ENCODE data around the gene SCAPER.

The SCAPER gene

DNA sequence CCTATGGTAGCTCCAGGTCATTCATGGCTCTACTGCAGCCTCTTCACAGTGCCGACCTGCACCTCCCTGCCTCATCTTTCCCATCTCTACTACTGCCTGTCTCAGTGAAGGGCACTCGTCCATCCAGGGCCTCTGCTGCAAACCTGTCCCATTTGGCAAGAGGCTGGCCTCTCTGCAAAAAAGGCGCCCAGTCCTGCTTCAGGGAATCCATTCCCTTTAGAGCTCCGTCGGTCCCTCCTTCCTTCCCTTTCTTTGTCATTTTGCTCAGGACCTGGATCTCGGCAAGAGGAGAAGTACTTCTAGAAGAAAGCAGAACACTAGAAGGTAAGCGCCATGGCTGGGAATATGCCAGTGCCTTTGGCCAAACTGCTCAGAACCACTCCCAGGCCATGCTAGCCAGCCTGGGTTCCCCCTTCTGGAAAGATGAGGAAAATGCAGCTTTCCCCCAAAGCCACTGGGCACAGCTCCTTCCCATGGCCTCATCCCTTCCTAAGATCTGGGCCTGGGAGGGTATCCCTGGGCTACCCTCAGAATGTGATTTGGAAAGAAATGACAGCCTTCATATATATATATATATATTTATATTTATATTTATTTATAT lies 575.0 kb downstream of the SCAPER start:
- no peak overlapping the region for H3K4me3 ChIP-seq (ENCODE audit: low read depth, low read length)
- no peak for DNase-seq (ENCODE audit: low read depth, low spot score)
- TF ChIP-seq, protein P1, sequence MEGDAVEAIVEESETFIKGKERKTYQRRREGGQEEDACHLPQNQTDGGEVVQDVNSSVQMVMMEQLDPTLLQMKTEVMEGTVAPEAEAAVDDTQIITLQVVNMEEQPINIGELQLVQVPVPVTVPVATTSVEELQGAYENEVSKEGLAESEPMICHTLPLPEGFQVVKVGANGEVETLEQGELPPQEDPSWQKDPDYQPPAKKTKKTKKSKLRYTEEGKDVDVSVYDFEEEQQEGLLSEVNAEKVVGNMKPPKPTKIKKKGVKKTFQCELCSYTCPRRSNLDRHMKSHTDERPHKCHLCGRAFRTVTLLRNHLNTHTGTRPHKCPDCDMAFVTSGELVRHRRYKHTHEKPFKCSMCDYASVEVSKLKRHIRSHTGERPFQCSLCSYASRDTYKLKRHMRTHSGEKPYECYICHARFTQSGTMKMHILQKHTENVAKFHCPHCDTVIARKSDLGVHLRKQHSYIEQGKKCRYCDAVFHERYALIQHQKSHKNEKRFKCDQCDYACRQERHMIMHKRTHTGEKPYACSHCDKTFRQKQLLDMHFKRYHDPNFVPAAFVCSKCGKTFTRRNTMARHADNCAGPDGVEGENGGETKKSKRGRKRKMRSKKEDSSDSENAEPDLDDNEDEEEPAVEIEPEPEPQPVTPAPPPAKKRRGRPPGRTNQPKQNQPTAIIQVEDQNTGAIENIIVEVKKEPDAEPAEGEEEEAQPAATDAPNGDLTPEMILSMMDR (IDR thresholded peaks at IDR 0.05; ENCODE audit: insufficient read depth, low read length, missing control alignments), result peak; percentile 76
- POLR2A ChIA-PET, result no interaction called here
- CTCF ChIA-PET, result interaction anchor here (0.6 to 5.5 kb wide), 26 partner anchors 9 to 1222 kb away, joined by 3 to 47 read pairs (median 5); partner anchors contain the start of gene ETFA

DNA sequence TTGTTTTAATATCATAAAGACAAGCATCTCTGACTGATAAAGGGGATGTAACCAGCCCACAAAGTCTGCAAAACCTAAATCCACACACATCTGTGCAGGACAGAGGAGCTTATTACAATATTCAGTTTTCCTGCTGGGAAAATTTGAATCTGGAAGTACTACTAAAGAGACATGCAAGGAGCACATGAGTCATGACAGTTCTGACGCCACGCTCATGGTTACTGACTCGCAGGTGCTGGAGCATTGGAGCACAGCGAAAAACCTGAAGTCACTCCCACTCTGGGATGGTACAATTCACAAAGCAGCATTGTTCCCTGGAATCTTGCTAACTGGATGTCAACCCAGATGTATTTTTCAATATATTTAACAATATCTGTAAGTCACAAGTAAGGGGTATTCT lies 576.2 kb downstream of the SCAPER start:
- ChIA-PET POLR2A (no interaction called here), CTCF (interaction anchor here (1.4 to 5.5 kb wide), 11 partner anchors 11 to 170 kb away, joined by 3 to 47 read pairs (median 6); partner anchors contain the start of gene ETFA)
- DNase-seq (ENCODE audit: low read depth, low spot score), result no peak
- TF ChIP-seq, protein P1 (IDR thresholded peaks at IDR 0.05; ENCODE audit: insufficient read depth, low read length, missing control alignments), result no peak
- no peak overlapping the region for H3K4me3 ChIP-seq (ENCODE audit: low read depth, low read length)

DNA sequence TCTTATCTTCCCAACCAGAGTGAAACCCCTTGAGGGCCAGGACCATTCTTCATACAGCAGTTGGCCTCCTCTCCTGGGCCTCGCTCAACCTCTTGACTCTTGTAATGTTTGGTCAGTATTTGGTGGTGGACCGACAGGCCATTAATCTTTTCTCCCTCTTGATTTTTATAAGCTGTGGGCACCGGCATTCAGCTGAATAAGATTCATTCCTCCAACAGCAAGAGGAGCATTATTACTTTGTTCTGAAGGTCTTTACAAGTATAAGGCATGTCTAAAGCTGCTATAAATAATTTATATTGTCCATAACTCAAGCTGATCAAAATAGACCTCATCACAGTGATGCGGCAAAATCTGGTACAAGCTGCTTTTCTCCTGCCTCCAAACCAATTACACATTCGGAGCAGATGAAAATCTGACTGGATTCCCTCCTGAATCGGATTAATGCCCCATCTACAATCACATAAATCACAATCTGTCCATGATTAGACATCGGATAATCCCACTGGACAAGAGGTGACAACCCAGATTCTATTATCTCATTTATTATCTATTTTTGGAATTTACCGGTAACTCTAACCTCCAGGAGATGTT lies 576.9 kb downstream of the SCAPER start:
- ChIA-PET CTCF (interaction anchor here (1.3 to 5.5 kb wide), 5 partner anchors 10 to 142 kb away, joined by 3 to 47 read pairs (median 8); no protein-coding TSS in a partner anchor), POLR2A (no interaction called here)
- TF ChIP-seq, protein P1 (IDR thresholded peaks at IDR 0.05; ENCODE audit: insufficient read depth, low read length, missing control alignments), result no peak
- no peak for DNase-seq (ENCODE audit: low read depth, low spot score)
- H3K4me3 ChIP-seq (ENCODE audit: low read depth, low read length), result no peak overlapping the region

DNA sequence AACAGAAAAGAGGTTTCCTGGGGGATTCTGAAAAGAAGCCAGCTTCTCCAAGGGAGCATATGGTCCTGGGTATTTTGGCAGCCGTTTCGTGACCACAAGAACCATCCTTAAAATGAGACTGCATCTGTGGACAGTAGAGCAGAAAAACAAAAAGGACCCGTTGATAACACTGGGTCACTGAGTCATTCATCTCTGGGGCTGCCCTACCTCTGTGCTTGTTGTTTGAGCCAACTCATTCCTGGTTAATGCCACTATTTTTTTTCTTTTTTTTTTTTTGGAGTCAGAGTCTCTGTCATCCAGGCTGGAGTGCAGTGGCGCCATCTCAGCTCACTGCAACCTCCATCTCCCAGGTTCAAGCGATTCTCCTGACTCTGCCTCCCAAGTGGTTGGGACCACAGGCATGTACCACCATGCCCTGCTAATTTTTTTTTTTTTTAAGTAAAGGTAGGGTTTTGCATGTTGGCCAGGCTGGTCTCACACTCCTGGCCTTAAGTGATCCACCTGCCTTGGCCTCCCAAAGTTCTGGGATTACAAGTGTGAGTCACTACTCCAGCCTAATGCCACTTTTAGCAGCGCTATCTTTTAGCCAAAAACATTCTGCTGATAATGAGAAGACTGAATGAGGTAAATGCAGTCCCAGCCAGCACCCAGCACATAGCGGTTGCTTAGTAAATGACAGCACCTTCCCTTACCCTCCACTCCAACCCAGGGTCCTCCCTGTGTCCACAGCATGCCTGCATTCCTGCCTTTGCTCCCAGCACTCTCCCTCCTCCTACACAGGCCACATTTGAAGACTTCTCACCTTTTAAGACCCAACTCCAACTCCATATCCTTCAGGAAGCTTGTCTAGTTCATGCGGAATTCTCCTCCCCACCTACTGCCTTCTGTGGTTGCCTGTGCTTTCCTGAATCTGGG lies 577.7 kb downstream of the SCAPER start:
- TF ChIP-seq, protein P1 (IDR thresholded peaks at IDR 0.05; ENCODE audit: insufficient read depth, low read length, missing control alignments), result no peak
- no peak overlapping the region for H3K4me3 ChIP-seq (ENCODE audit: low read depth, low read length)
- ChIA-PET CTCF (interaction anchor here (1.3 to 5.5 kb wide), 4 partner anchors 9 to 142 kb away, joined by 3 to 47 read pairs (median 6); no protein-coding TSS in a partner anchor), POLR2A (no interaction called here)
- no peak for DNase-seq (ENCODE audit: low read depth, low spot score)

DNA sequence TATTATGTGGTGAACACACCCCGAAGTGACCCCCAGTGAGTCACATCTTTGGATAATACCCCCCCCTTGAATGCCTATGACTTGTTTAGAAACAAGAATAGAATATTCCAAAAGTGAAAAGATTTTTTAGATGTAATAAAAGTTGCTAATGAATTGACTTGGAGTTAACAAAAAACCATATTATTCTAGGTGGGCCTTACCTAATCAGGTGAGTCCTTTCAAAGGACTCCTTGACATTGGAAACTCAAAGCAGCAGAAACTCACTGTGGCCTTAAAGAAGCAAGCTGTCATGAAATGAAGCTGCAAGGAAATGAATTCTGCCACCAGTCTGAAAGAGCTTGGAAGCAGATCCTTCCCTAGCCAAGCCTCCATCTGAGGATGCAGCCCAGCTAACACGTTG lies 579.4 kb downstream of the SCAPER start:
- ChIA-PET CTCF (no interaction called here), POLR2A (no interaction called here)
- H3K4me3 ChIP-seq (ENCODE audit: low read depth, low read length), result no peak overlapping the region
- TF ChIP-seq, protein P1 (IDR thresholded peaks at IDR 0.05; ENCODE audit: insufficient read depth, low read length, missing control alignments), result no peak
- DNase-seq (ENCODE audit: low read depth, low spot score), result no peak

DNA sequence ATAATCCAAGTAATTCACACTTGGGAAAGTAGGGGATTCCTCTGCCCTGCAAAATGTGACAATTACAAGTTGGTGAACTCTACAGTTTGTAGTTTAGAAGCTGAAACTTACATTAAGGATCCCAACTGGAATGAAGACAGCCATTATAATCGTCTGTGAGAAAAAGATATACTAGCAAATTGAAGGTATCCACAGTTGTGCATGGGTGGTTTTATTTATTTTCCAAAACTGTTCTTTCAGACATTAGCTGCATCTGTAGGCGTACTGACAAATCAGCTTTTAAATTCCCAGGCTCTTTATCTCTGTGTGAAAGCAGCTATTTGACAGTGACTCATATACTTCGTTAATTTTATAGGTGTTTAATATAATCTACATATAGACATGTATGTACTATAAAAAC lies 581.1 kb downstream of the SCAPER start:
- no peak overlapping the region for H3K4me3 ChIP-seq (ENCODE audit: low read depth, low read length)
- ChIA-PET CTCF (interaction anchor here (1.3 to 1.7 kb wide), 3 partner anchors 9 to 88 kb away, joined by 4 to 9 read pairs (median 5); no protein-coding TSS in a partner anchor), POLR2A (no interaction called here)
- DNase-seq (ENCODE audit: low read depth, low spot score), result no peak
- TF ChIP-seq, protein P1 (IDR thresholded peaks at IDR 0.05; ENCODE audit: insufficient read depth, low read length, missing control alignments), result no peak
